Activated T-helper 1 cell treated with anti-CD3 and anti-CD28 coated beads, Interleukin-2, amount 50 U/mL, for 16 hours (primary cell): ENCODE results near the gene CFAP47.
"Not testable (repeated sequence)": the region's sequence is repeated elsewhere in the genome, so short reads cannot be mapped to it uniquely, and the experiment has no call there.

Experiments used
- DNase-seq, 2 donors: peaks; one replicate each; pipeline ENCODE4 v3.0.0-alpha.2; 2020; ENCODE audit warnings: low read depth in 1 of 2, low spot score in 1 of 2

CFAP47 gene

DNA sequence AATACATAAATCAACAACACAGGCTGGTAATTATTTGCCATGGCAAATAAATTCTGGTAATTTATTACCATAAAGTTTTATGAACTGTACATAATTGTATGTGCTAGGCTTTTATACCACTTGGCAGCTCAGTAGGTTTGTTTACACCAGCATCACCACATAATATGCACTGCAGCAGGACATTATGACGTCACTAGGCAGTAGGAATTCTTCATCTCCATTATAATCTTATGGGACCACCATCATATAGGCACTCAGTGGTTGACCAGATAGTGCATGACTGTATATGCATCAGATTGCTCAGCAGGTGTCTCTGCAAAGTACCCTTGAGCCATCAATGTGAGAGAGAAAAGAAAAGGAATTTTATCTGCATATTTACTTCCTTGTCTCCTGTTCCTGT is 295.4 kb downstream of the CFAP47 start:
- no peak for DNase-seq

DNA sequence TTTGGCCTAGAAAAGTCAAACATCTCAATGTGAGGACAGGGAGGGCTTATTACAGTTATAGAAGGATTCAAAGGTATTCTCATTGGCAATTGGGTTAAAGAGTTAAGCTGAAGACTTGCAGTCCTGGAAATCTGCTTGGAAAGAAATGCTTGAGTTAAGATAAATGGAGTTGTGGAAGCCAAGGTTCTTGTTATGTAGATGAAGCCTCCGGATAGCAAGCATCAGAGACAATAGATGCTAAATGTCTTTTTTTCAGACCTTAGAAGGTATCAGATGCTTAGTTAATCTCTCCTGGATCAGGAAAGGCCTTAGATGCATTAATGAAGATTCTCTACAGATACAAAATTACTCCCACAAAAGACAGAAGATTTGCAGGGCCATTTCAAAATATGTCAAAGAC is 299.3 kb downstream of the CFAP47 start:
- no peak for DNase-seq

DNA sequence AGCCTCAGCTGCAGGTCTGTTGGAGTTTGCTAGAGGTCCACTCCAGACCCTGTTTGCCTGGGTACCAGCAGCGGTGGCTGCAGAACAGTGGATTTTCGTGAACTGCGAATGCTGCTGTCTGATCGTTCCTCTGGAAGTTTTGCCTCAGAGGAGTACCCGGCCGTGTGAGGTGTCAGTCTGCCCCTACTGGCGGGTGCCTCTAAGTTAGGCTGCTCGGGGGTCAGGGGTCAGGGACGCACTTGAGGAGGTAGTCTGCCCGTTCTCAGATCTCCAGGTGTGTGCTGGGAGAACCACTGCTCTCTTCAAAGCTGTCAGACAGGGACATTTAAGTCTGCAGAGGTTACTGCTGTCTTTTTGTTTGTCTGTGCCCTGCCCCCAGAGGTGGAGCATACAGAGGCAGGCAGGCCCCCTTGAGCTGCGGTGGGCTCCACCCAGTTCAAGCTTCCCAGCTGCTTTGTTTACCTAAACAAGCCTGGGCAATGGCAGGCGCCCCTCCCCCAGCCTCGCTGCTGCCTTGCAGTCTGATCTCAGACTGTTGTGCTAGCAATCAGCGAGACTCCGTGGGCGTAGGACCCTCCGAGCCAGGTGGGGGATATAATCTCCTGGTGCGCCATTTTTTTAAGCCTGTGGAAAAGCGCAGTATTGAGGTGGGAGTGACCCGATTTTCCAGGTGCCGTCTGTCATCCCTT is 315.4 kb downstream of the CFAP47 start:
- DNase-seq: not testable (repeated sequence)

GRCh38 chrX:36241397-36241796 is 321.9 kb downstream of the CFAP47 start:
- no peak for DNase-seq

GRCh38 chrX:36266155-36266554 is 346.6 kb downstream of the CFAP47 start:
- no peak for DNase-seq

DNA sequence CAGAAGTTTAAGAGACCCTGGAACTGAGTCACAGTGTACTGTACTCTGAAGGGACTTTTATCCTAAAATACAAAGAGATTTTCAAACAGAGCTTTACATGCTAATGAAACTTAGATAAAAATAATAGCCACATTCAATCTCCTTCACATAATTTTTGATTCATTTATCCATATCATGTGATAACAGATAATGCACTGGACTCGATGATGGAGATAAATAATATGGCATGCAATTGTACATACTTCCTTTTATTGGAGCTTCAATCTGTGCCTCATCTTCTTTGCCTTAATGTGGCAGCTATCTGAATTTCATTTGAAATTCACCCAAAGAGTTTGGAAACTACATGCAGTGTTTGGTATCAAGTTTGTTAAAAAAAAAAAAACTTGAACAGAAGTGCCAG is 390.6 kb downstream of the CFAP47 start:
- DNase-seq: no peak

- DNase-seq: no peak
Measured at GRCh38 chrX:36314303-36314702, 394.8 kb downstream of the CFAP47 start.

DNA sequence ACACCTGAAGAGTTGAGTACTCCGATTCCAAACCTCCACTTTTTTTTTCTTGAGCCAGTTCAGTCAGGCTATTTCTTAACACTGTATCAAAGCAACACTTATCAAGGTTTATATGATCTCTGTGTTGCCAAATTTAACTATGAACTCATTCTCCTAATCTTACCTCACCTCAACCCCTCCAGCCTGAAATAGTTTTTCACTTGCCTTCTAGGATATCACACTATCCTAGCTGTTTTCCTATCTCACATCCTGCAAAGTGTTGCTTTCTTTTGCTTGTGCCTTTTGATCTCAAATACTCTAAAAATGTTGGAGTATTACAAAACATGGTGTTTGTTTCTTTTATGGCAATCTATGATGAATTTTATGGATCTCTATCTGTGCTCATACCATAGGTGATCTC is 415.0 kb downstream of the CFAP47 start:
- DNase-seq: no peak

DNA sequence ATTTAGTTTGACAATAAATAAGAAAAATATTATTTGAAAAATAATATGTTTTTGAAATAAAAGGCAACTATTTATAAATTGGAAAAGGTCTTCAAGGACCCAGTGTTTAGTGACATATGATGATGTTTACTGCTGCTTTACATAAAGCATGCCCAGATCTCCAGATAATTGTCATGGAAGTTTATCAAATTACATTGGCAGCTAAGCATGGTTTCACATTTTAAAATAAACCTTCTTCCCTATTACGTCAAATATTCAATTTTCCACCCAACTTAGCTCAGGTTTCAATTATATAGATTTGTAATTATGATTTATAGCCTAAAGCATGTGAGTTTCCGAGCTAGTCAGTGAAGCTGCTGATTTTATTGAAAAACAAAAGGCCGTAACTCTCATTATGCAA is 417.2 kb downstream of the CFAP47 start:
- no peak for DNase-seq

DNA sequence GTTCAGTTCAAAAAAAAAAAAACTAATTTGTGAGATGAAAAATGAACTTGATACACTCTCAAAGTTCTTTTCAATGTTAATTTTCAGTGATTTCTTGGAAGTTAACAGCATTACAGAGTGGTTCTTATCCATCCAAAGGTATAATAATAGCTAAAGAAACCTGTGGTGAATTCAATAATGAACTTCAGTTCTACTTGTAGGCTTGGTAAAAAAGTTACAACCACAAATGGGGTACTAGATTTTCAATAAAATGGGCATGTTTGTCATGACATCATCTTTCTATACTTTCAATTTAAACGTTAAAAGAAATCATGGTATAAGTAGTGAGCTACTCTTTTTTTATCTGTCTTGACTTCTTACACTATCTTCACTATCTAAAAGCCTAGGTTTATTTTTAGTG is 424.8 kb downstream of the CFAP47 start:
- DNase-seq: no peak

DNA sequence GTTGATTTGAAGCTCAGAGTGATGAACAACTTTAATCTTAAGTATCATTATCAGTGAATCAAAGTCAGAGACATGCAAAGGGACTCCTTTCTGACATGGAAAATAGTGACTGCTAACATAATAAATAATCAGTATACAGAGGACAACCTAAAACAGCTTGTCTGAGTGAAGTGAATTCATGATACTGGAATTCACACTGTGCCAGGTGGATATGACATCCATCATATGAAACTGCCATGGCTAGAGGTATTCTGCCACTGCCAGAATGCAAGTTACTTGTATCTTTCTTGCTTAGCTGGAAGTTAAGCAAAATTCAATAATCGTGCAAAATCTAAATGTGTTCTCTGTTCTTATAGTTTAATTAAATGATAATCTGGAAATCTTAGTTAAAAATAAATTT is 429.0 kb downstream of the CFAP47 start:
- no peak for DNase-seq

DNA sequence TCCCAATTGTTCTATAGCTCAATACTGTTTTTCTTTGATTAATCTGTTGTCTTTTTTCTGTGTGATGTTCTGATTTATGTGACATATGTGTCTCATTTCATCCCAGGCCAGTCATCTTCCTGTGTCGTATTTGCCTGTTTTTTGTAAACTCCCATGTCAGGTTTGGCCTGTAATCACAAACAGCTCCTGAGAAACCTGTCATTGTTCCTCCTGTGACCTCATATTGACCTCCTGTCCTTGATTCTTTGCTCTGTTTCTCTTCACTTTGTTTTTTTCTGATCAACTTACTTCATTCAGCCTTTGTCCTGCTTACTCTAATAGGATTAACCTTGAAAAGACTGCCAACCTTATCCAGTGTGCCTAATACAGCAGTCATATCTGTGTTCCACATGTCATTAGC is 438.3 kb downstream of the CFAP47 start:
- no peak for DNase-seq

DNA sequence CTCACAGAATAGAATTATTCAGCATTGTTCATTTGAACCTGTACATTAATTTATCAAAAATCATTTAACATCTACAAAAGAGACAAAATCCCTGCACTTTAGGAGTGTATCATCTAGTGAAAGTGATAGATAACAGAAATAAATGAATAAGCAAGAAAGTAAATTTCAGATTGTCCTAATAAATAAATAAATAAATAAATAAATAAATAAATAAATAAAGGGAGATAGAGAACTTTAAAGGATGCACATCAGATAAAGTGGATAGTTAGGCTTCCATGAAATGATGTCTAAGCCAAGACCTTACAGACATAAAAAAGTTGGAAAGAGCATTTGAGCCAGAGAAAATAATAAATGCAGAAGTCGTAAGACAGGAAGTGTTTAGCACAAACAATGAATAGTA is 444.7 kb downstream of the CFAP47 start:
- DNase-seq: no peak

- no peak for DNase-seq
Measured at GRCh38 chrX:36383495-36383894, 464.0 kb downstream of the CFAP47 start.

GRCh38 chrX:36388901-36389300 is 469.4 kb downstream of the CFAP47 start:
- DNase-seq: no peak

GRCh38 chrX:36401774-36402173 is 482.2 kb downstream of the CFAP47 start:
- DNase-seq: no peak

GRCh38 chrX:36407836-36408235 is 488.3 kb downstream of the CFAP47 start:
- DNase-seq: no peak

GRCh38 chrX:36414056-36414455 is 494.5 kb downstream of the CFAP47 start:
- no peak for DNase-seq

DNA sequence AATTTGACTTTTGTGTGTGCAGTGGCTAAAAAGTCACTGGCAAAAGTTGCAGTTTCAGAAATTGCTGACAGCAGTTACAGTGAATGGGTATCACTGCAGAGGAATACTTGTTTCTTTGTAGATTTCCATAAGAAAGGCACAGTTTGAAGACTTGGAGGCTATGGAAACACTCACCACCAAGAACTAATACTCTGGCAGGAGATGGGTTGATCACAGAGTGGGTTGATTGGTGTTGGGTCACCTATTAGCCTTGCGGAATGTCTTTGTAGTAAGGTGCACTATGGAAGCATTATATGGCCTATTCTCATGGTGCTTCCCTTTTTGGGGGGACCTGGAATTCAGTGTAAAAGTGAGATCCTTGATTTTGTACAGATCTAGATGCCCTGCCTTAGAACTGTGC is 502.8 kb downstream of the CFAP47 start:
- no peak for DNase-seq

DNA sequence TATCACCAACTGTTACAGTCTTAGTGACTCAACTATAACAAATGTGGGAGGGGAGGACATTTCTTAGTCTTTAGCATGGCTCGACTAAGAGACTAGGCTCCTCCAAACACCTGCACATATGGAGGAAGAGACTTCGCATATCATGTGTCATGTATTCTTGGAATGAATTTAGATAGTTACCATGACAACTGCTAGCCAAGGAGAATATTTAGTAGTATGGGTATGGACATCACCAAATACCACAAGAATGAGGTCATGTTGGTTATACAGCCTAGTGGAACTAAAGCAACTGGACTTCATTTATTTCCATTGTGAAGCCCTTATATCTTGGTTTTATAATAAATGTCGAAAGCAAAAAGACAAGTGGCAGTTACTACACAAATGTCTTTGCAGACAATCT is 512.3 kb downstream of the CFAP47 start:
- DNase-seq: no peak

DNA sequence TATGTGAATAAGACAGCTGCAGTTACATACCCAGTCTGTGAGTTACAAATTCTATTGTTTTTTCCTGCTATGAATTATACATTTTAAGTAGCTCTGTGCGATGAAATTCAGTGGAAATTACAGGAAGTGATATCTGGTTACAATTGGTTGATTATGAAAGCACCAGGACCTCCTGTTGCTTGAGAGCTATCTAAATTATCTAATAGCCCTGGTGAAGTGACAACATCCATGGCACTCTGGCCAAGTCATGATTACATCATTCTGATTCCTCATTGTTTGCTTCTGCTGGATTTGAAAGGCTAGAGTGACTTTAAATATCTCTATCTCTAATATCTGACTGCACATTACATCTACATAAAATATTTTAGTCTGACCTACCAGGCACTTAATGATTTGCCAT is 515.0 kb downstream of the CFAP47 start:
- no peak for DNase-seq
